Activated T-cell treated with anti-CD3 and anti-CD28 coated beads for 1 hour (primary cell): Measurements from ENCODE around the gene FANCI.

Source experiments
- DNase-seq: peaks from one replicate; pipeline ENCODE4 v3.0.0-alpha.2; 2020; ENCODE audit warnings: low read depth

The FANCI gene

GRCh38 chr15:89333011-89333860 lies 89.5 kb downstream of the FANCI start:
- DNase-seq = no peak

GRCh38 chr15:89333959-89334509 lies 90.3 kb downstream of the FANCI start:
- DNase-seq = no peak

DNA sequence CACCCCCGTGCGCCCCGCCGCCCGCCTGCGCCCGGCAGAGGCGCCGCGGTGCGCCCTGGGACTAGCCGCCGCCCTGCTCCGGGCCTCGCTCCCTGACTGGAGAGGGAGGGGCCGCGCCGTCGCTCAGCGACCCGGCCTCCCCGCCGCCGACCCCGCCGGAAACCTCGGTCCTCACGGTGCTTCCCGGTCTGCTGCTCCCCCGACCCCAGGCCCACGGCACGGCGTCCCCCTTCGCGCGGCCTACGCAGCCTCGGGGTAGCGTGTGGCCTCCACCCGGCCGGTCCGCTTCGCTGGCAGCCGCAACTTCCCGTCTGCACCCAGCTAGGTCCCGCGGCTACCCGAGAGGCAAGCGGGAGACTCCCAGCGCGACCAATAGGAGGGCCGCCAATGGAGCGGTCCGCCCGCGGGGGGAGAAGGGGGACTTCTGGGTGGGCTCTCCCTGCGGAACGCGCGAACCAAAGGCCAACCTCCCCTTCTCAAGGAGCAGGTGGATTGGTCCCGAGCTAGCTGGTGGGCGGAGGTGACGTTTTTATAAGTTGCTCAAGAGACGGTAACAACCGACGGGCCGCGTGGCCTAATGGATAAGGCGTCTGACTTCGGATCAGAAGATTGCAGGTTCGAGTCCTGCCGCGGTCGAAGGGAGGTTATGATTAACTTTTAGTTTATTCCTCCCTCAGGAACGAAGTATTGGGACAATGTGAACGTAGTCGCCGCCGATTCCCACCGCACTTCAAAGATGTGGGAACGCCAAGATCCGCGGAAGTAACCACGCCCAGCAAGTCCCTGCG lies 90.9 kb downstream of the FANCI start, which contains the start of gene POLG:
Gene POLG, minus strand, starts transcription at position 315 of the 788 bp plus-strand sequence. CDS start 1,070 bp downstream, outside the sequence.
- peak; percentile 97 for DNase-seq

GRCh38 chr15:89335298-89336041 lies 91.7 kb downstream of the FANCI start:
- DNase-seq = peak; percentile 17

DNA sequence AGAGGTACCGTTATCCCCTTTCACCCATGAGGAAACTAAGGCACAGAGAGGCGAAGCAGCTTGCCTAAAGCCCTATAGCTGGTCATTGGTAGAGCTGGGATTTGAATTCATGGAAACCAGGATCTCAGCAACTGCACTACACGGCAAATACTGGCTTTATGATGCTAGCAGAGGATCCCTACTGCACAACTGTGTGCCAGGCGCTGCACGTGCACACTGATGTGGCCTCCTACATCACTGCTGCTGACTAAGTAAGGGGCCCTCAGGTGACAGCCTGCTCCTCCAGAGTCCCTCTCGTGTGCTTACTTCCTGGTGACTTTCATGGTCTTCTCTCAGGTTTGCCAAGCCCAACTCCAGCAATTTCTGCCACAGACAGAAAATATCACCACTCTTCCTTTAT lies 94.3 kb downstream of the FANCI start:
- no peak for DNase-seq

- no peak for DNase-seq
These were observed 96.8 kb downstream of the FANCI start for GRCh38 chr15:89340573-89340972.

DNA sequence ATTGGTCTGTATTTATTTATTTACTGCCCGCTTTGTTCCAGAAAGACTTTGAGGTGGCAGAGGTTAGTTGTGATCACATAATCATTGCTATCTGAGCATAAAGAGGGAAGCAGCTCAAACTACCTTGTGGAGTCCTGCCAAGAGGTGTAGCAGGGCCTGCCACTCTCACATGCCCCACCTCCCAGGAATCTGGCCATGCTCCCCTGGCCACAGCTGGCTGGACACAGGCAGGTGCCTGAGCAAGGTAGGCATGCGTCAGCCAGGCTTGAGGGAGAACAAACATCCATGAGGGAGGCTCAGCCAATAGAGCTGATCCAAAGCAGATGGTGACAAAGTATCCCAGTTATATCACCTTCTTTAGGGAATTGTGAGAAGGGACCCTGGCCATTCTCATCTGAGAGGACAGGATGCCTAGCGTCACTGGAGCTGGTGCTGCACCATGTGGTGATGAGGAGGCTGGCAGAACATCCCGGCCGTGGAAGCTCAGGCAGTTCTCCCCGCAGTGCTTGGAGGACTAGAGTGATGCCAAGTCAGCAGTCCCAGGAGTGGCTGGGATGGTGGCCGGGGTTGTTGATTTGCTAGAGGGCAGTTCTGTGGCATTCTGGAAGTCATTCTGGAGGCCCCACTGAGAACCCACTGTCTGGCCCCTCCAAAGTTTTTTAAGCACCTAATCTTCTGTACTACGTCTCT lies 97.7 kb downstream of the FANCI start:
- DNase-seq = no peak

DNA sequence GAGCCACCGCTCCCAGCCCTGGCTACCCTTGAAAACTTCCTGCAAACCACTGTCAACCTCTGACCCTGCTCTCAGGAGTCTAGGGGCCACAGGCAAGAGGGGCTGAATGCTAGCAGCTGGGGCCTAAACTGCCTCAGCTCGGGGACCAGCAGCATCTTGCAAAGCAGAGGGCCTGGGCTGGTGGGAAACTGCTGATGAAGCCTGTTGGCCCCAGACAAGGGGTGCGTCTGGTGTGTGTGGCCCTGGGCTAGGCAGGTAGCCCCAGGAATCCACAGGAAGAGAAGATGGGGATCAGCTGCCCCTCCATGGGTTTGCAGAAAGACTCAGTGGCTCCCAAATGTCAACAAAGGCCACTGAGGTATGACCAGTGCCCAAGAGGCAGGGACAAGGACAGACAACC lies 99.1 kb downstream of the FANCI start:
- no peak for DNase-seq

DNA sequence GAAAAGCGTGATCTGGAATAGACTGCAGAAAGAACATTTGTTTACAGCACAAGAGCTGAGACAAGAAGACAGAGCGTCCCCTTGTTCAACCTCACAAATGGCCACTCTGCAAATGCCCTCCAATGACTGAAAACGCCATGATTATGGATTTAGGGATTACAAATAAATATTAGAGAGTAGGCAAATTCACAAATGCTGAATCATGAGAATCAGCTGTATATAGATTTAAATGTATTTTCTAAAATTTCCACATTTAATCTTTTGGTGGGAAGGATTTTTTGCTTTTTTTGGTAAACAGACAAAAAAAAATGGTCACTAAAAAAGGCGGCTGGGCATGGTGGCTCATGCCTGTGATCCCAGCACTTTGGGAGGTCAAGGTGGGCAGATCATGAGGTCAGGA lies 101.5 kb downstream of the FANCI start:
- no peak for DNase-seq

- no peak for DNase-seq
These were observed 102.9 kb downstream of the FANCI start for GRCh38 chr15:89346516-89347231.

GRCh38 chr15:89349206-89349558 lies 105.4 kb downstream of the FANCI start:
- DNase-seq = no peak

DNA sequence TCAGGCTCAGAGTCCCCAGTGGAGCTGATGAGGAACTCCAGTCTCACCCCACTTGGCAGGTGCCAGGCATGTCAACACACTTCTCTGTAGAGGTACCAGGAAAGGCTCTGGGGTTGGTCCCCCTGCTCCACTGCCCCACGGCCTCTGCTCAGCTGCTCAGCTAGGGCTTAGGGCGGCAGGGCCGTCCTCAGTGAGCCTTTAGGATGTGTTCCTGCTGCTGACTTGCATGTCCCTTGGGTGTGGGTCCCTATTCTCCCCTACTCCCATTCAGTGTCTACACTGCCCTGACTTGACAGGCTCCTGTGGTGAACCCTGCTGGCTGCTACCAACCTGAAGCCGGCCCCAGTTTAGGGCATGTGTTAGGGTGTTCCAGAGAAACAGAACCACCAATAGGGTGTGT lies 108.7 kb downstream of the FANCI start:
- DNase-seq = no peak

DNA sequence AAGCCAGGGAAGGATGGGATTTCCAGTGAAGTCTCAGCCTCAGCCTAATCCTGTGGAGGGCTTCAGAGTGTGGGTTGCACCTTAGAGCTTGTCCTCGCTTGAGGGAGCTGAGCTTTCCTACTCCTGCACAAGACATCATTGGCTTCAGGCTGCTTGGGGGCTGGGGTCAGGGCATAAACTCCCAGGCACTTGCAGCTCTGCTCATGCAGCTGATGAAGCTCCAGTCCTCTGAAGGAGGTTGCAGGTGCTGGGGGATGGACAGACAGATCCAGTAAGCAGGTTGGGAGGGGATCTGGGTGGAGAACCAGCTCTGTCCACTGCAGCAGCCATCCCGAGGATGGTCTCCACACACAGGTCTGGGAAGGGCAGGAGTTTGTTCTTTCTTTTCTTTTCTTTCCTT lies 110.2 kb downstream of the FANCI start:
- no peak for DNase-seq

DNA sequence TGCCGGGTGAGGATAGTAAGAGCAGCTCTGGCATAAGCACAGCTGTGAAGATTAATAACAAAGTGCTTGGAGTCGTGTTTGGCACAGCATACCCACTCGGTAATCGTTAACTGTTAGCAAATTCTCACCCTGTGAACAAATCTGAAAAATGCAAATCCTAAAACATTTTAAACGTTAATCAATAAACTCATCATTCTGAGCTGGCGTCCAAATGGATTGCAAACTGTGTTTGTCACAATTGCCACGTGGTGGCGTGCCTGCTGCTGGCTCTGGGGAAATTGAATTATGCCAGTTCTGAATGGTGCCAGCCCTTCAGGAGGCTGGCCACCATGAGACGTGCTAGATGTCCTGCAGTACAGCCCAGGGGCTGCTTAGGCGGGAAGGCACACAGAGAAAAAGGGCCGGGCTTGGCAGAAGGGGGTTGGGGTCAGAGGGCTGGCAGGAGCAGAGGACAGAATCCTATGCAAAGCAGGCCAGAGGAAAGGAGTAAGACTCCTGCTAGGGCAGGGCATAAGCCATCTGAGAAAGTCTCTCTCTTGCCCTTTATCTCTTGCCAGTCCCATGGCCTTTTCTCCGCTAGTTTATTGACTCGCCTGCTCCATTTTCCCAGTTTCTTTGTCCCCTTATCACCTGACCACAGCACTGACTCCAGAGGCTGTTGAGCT lies 113.0 kb downstream of the FANCI start:
- no peak for DNase-seq

DNA sequence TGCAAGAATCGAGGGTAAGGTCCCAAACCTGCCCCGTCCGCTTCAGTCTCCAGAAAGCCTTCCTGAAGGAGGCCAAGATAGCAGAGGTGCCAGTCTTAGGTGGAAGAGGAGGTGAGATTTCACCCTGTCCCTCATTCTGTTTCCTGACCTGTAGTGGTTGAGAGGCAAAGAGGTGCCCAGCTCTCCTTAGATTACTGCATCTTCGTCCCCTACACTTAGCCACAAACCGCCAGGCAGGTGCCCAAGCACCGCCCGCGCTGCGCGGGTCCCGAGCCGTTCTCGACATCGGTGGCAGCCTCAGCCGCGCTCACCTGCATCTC lies 114.6 kb downstream of the FANCI start:
- no peak for DNase-seq

GRCh38 chr15:89358755-89359439 lies 115.1 kb downstream of the FANCI start:
- peak; percentile 78 for DNase-seq

GRCh38 chr15:89359471-89360293 lies 115.9 kb downstream of the FANCI start:
- no peak for DNase-seq

DNA sequence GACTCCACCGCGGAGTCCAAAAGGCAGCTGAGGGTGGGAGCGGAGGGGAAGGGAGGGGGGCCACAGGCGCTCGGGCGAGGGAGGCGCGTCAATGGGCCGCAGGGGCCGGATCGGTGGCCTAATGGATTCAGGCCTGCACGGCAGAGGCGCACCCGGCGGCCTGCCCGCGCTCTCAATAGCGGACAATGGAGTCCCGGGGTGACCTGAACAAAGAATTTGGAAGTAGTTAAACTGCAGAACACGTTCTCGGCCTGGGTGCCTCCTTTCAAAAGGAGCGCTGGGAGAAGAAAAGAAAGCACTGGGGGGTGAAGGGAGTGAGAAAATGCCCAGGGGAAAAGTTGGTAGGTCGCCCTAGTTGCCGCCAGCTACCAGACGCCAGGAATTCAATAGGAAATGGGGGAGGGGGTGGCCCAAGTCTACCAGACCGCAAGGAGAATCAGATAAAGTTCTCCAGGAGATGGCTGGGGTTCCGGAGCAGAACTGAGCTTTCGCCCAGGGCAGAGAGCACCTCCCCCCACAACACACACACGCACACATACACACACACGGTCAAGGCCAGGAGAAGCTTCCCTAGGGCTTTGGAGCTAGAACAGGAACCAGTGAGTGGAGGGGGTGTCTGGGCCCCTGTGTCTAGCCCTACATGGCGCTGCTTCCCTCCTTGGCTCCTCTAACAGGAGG lies 116.7 kb downstream of the FANCI start:
- DNase-seq = no peak
